Loucy (cell line): ENCODE results near the gene RASSF4.

Experiments
- H2AFZ ChIP-seq: fragments of 200-600 bp; sonication (generic); 2 replicates; pipeline ENCODE4 v1.6.0; 2016; ENCODE audit warnings: antibody characterized with exemption, mild to moderate bottlenecking, low read length, moderate library complexity
- H3F3A ChIP-seq: fragments of 200-600 bp; 2 replicates; pipeline ENCODE4 v1.6.0; 2016; ENCODE audit warnings: antibody characterized with exemption, low read depth, mild to moderate bottlenecking
- H3K27me3 ChIP-seq: fragments of 200-600 bp; sonication (generic); 2 replicates; pipeline ENCODE4 v1.6.1; 2014; ENCODE audit warnings: low read length, mild to moderate bottlenecking; ENCODE audit not compliant: insufficient read depth, poor library complexity, severe bottlenecking
- H3K36me3 ChIP-seq: fragments of 200-600 bp; sonication (generic); 2 replicates; pipeline ENCODE4 v1.6.1; 2016; ENCODE audit warnings: low read length; ENCODE audit not compliant: insufficient read depth
- H3K4me1 ChIP-seq: fragments of 200-600 bp; sonication (generic); 2 replicates; pipeline ENCODE4 v1.5.1; 2014; ENCODE audit warnings: low read length, mild to moderate bottlenecking; ENCODE audit not compliant: insufficient read depth, poor library complexity, severe bottlenecking
- H3K4me2 ChIP-seq: fragments of 200-600 bp; sonication (generic); 2 replicates; pipeline ENCODE4 v1.6.0; 2014; ENCODE audit warnings: antibody characterized with exemption, low read length, low read depth, mild to moderate bottlenecking; ENCODE audit not compliant: poor library complexity, severe bottlenecking
- H3K4me3 ChIP-seq: fragments of 200-600 bp; sonication (generic); 2 replicates; pipeline ENCODE4 v1.5.1; 2014; ENCODE audit warnings: low read length, mild to moderate bottlenecking, mixed read lengths; ENCODE audit not compliant: poor library complexity, severe bottlenecking
- H3K79me2 ChIP-seq: fragments of 200-600 bp; sonication (generic); 2 replicates; pipeline ENCODE4 v1.6.1; 2014; ENCODE audit warnings: low read length; ENCODE audit not compliant: insufficient read depth
- H3K9ac ChIP-seq: fragments of 200-600 bp; sonication (generic); 2 replicates; pipeline ENCODE4 v1.6.0; 2014; ENCODE audit warnings: mild to moderate bottlenecking, low read depth, low read length, moderate library complexity; ENCODE audit not compliant: poor library complexity, severe bottlenecking
- H3K9me2 ChIP-seq: fragments of 200-600 bp; sonication (generic); replicated peaks from 2 replicates; pipeline ENCODE4 v1.6.1; 2016; ENCODE audit warnings: low read depth, low read length, mixed read lengths
- H3K9me3 ChIP-seq: fragments of 200-600 bp; sonication (generic); 2 replicates; pipeline ENCODE4 v1.6.1; 2014; ENCODE audit warnings: mild to moderate bottlenecking, antibody characterized with exemption, low read length, low read depth; ENCODE audit not compliant: insufficient read depth
- H4K20me1 ChIP-seq: fragments of 200-600 bp; sonication (generic); 2 replicates; pipeline ENCODE4 v1.6.0; 2014; ENCODE audit warnings: antibody characterized with exemption, low read length, mild to moderate bottlenecking; ENCODE audit not compliant: insufficient read depth, poor library complexity, severe bottlenecking
- EZH2phosphoT487 ChIP-seq: fragments of 200-600 bp; IDR thresholded peaks from 2 replicates; pipeline ENCODE4 v1.6.1; 2018; ENCODE audit warnings: antibody characterized with exemption, mild to moderate bottlenecking, moderate library complexity, borderline replicate concordance
- TF ChIP-seq, protein P1 (sequence below): fragments of 200-600 bp; sonication (generic); conservative IDR thresholded peaks from 2 replicates; pipeline ENCODE4 v1.5.1; 2014; ENCODE audit warnings: mild to moderate bottlenecking, antibody characterized with exemption, low read length

RASSF4 gene

GRCh38 chr10:44983895-44984278, 24.3 kb downstream of the RASSF4 start:
- no peaks in the 10 kb centered on the region for H3K9me2 ChIP-seq
- H4K20me1 ChIP-seq = no peaks in the 10 kb centered on the region
- H3K4me2 ChIP-seq = no peak overlapping the region
- no peaks in the 10 kb centered on the region for H3K79me2 ChIP-seq
- no peak overlapping the region for H3K9ac ChIP-seq
- no peaks in the 10 kb centered on the region for H3F3A ChIP-seq
- no peaks in the 10 kb centered on the region for H3K36me3 ChIP-seq
- no peaks in the 10 kb centered on the region for H3K27me3 ChIP-seq
- TF ChIP-seq, protein P1, sequence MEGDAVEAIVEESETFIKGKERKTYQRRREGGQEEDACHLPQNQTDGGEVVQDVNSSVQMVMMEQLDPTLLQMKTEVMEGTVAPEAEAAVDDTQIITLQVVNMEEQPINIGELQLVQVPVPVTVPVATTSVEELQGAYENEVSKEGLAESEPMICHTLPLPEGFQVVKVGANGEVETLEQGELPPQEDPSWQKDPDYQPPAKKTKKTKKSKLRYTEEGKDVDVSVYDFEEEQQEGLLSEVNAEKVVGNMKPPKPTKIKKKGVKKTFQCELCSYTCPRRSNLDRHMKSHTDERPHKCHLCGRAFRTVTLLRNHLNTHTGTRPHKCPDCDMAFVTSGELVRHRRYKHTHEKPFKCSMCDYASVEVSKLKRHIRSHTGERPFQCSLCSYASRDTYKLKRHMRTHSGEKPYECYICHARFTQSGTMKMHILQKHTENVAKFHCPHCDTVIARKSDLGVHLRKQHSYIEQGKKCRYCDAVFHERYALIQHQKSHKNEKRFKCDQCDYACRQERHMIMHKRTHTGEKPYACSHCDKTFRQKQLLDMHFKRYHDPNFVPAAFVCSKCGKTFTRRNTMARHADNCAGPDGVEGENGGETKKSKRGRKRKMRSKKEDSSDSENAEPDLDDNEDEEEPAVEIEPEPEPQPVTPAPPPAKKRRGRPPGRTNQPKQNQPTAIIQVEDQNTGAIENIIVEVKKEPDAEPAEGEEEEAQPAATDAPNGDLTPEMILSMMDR = no peak
- no peak for TF ChIP-seq EZH2phosphoT487
- no peak overlapping the region for H2AFZ ChIP-seq
- no peak overlapping the region for H3K4me3 ChIP-seq
- peaks cover 26% of the 10 kb centered on the region for H3K4me1 ChIP-seq
- H3K9me3 ChIP-seq = no peaks in the 10 kb centered on the region

- no peak overlapping the region for H3K4me3 ChIP-seq
- H3F3A ChIP-seq = no peaks in the 10 kb centered on the region
- H3K27me3 ChIP-seq = no peaks in the 10 kb centered on the region
- H3K9me3 ChIP-seq = no peaks in the 10 kb centered on the region
- no peaks in the 10 kb centered on the region for H3K79me2 ChIP-seq
- no peaks in the 10 kb centered on the region for H3K36me3 ChIP-seq
- no peak overlapping the region for H2AFZ ChIP-seq
- H3K4me2 ChIP-seq = no peak overlapping the region
- H3K4me1 ChIP-seq = peaks cover 23% of the 10 kb centered on the region
- no peaks in the 10 kb centered on the region for H3K9me2 ChIP-seq
- H4K20me1 ChIP-seq = no peaks in the 10 kb centered on the region
- H3K9ac ChIP-seq = no peak overlapping the region
- TF ChIP-seq EZH2phosphoT487 = no peak
- TF ChIP-seq, protein P1 = no peak
Measured at GRCh38 chr10:44984671-44985101, 25.1 kb downstream of the RASSF4 start.

- Histone ChIP-seq H3K27me3 (no peaks in the 10 kb centered on the region), H3K4me2 (no peak overlapping the region), H4K20me1 (no peaks in the 10 kb centered on the region), H3K4me3 (no peak overlapping the region), H3K36me3 (no peaks in the 10 kb centered on the region), H3F3A (no peaks in the 10 kb centered on the region), H3K4me1 (peaks cover 23% of the 10 kb centered on the region), H3K9me3 (no peaks in the 10 kb centered on the region), H3K9me2 (no peaks in the 10 kb centered on the region), H2AFZ (no peak overlapping the region), H3K79me2 (no peaks in the 10 kb centered on the region), H3K9ac (no peak overlapping the region)
- no peak for TF ChIP-seq EZH2phosphoT487
- TF ChIP-seq, protein P1 = no peak
Measured at GRCh38 chr10:44985175-44985681, 25.6 kb downstream of the RASSF4 start.
